BE2C (cell line): ENCODE data around the gene VSTM4.

Source experiments
- DNase-seq: peaks from one replicate; pipeline ENCODE4 v3.0.0-alpha.2; 2020
- H3K27me3 ChIP-seq: fragments of 250-450 bp; sonication (Bioruptor Pico); 2 replicates; pipeline ENCODE4 v1.5.1; 2020; ENCODE audit warnings: mild to moderate bottlenecking
- H3K36me3 ChIP-seq: fragments of 250-450 bp; sonication (Bioruptor Pico); 2 replicates; pipeline ENCODE4 v1.5.1; 2020; ENCODE audit warnings: mild to moderate bottlenecking
- H3K4me1 ChIP-seq: fragments of 250-450 bp; sonication (Bioruptor Pico); 2 replicates; pipeline ENCODE4 v1.5.1; 2020
- H3K4me3 ChIP-seq: 2 replicates; pipeline ENCODE4 v1.5.1; 2011; ENCODE audit warnings: low read depth, low read length
- H3K9me3 ChIP-seq: fragments of 250-450 bp; sonication (Bioruptor Pico); 2 replicates; pipeline ENCODE4 v1.5.1; 2020
- TF ChIP-seq, protein P1 (sequence below): IDR thresholded peaks from 2 replicates; pipeline ENCODE4 v1.5.1; 2012; ENCODE audit warnings: mild to moderate bottlenecking, low read depth, low read length

VSTM4 gene

GRCh38 chr10:49072166-49072885 is 43.0 kb downstream of the VSTM4 start:
- Histone ChIP-seq H3K4me1 (no peaks in the 10 kb centered on the region), H3K4me3 (no peak overlapping the region), H3K27me3 (no peaks in the 10 kb centered on the region), H3K36me3 (no peaks in the 10 kb centered on the region), H3K9me3 (no peaks in the 10 kb centered on the region)
- DNase-seq: no peak
- TF ChIP-seq, protein P1, sequence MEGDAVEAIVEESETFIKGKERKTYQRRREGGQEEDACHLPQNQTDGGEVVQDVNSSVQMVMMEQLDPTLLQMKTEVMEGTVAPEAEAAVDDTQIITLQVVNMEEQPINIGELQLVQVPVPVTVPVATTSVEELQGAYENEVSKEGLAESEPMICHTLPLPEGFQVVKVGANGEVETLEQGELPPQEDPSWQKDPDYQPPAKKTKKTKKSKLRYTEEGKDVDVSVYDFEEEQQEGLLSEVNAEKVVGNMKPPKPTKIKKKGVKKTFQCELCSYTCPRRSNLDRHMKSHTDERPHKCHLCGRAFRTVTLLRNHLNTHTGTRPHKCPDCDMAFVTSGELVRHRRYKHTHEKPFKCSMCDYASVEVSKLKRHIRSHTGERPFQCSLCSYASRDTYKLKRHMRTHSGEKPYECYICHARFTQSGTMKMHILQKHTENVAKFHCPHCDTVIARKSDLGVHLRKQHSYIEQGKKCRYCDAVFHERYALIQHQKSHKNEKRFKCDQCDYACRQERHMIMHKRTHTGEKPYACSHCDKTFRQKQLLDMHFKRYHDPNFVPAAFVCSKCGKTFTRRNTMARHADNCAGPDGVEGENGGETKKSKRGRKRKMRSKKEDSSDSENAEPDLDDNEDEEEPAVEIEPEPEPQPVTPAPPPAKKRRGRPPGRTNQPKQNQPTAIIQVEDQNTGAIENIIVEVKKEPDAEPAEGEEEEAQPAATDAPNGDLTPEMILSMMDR: no peak

GRCh38 chr10:49071160-49071761 is 44.1 kb downstream of the VSTM4 start:
- no peak for DNase-seq
- Histone ChIP-seq H3K9me3 (no peaks in the 10 kb centered on the region), H3K27me3 (no peaks in the 10 kb centered on the region), H3K4me1 (no peaks in the 10 kb centered on the region), H3K36me3 (no peaks in the 10 kb centered on the region), H3K4me3 (no peak overlapping the region)
- TF ChIP-seq, protein P1: no peak

DNA sequence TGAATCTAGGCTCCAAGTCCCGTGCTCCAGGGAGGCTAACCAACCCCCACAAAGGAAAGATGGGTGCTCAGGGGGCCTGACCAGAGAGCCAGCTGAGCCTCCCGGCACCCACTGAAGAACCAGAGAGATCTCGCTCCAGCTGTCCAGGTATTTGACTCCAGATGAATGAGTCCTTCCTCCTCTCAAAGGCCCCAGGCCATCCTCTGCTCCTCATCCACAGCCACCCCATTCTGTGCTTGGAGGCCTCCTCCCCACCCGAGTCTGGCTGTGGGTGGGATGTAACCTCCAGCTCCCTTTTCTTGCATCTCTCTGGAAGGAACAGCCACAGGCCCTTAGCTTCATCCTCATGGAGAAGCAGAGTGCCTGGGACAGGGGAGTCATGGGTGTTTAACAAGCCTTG is 44.6 kb downstream of the VSTM4 start:
- TF ChIP-seq, protein P1: no peak
- DNase-seq: no peak
- no peaks in the 10 kb centered on the region for H3K4me1 ChIP-seq
- H3K36me3 ChIP-seq: no peaks in the 10 kb centered on the region
- no peaks in the 10 kb centered on the region for H3K9me3 ChIP-seq
- H3K4me3 ChIP-seq: no peak overlapping the region
- H3K27me3 ChIP-seq: no peaks in the 10 kb centered on the region

- H3K36me3 ChIP-seq: no peaks in the 10 kb centered on the region
- DNase-seq: no peak
- TF ChIP-seq, protein P1: no peak
- no peaks in the 10 kb centered on the region for H3K4me1 ChIP-seq
- H3K9me3 ChIP-seq: no peaks in the 10 kb centered on the region
- H3K27me3 ChIP-seq: no peaks in the 10 kb centered on the region
- no peak overlapping the region for H3K4me3 ChIP-seq
Measured at GRCh38 chr10:49068672-49069217, 46.6 kb downstream of the VSTM4 start.

- no peaks in the 10 kb centered on the region for H3K9me3 ChIP-seq
- TF ChIP-seq, protein P1: no peak
- H3K27me3 ChIP-seq: no peaks in the 10 kb centered on the region
- no peaks in the 10 kb centered on the region for H3K36me3 ChIP-seq
- no peak for DNase-seq
- no peaks in the 10 kb centered on the region for H3K4me1 ChIP-seq
- no peak overlapping the region for H3K4me3 ChIP-seq
Measured at GRCh38 chr10:49068209-49068608, 47.1 kb downstream of the VSTM4 start.
